Liver (tissue), 3 donors: ENCODE data around the gene CCDC69.

ENCODE experiments used
- CTCF ChIP-seq: fragments of 150-350 bp; IDR thresholded peaks from 2 replicates; pipeline ENCODE4 v1.5.1; 2017; ENCODE audit warnings: improper control_type of control experiment, low read depth, low read length; ENCODE audit not compliant: missing input control
- EGR1 ChIP-seq, 2 donors: IDR thresholded peaks; 2 replicates each; pipeline ENCODE4 v1.6.1; 2016 to 2018; ENCODE audit warnings: antibody characterized with exemption in 2 of 2, low read depth in 2 of 2
- FOXA1 ChIP-seq: IDR thresholded peaks from 2 replicates; pipeline ENCODE4 v1.6.1; 2016; ENCODE audit warnings: antibody characterized with exemption
- GABPA ChIP-seq, 2 donors: IDR thresholded peaks in 1 of 2; conservative IDR thresholded peaks in 1 of 2; 2 replicates each; pipeline ENCODE4 v1.6.1; 2016; ENCODE audit warnings: antibody characterized with exemption in 2 of 2, mild to moderate bottlenecking in 1 of 2, moderate library complexity in 1 of 2
- JUND ChIP-seq, 2 donors: IDR thresholded peaks; 2 replicates each; pipeline ENCODE4 v1.6.1; 2016; ENCODE audit warnings: antibody characterized with exemption in 2 of 2
- NR2F2 ChIP-seq: IDR thresholded peaks from 2 replicates; pipeline ENCODE4 v1.6.1; 2016; ENCODE audit warnings: antibody characterized with exemption
- REST ChIP-seq: IDR thresholded peaks from 2 replicates; pipeline ENCODE4 v1.6.1; 2016; ENCODE audit warnings: antibody characterized with exemption, mild to moderate bottlenecking
- TAF1 ChIP-seq: conservative IDR thresholded peaks from 2 replicates; pipeline ENCODE4 v1.6.1; 2016; ENCODE audit warnings: antibody characterized with exemption, mild to moderate bottlenecking
- YY1 ChIP-seq: IDR thresholded peaks from 2 replicates; pipeline ENCODE4 v1.6.1; 2016; ENCODE audit warnings: antibody characterized with exemption, mild to moderate bottlenecking
- ZBTB33 ChIP-seq: IDR thresholded peaks from 2 replicates; pipeline ENCODE4 v1.6.1; 2016; ENCODE audit warnings: antibody characterized with exemption
- TF ChIP-seq, protein P1 (sequence below): IDR thresholded peaks from 2 replicates; pipeline ENCODE4 v1.6.1; 2016; ENCODE audit warnings: antibody characterized with exemption
- donor health status: healthy.
- donor health status: healthy.

DNA sequence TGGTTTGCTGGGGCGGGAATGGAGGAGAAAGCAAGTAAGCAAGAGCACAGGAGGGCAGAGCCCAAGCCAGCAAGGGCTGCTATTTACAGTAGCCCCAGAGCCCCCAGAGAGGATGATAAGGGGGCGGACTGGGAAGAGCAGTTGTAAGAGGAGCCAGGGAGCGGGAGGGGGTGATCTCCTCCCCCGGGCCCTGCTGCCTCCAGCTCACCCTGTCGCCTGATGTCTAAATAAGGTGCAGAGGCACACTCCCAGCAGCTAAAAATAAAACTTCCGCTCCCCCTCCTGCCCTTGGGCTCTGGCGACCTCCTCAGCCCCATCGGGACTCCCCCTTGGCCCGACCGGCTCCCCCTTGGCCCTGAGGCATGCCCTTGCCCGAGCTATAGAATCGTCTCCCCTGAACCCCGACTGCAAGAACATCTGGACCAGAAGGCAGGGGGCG, 14.4 kb upstream of the CCDC69 start:
- no peak for TF ChIP-seq CTCF
- TF ChIP-seq YY1 = no peak
- no peak for TF ChIP-seq ZBTB33
- TF ChIP-seq, protein P1, sequence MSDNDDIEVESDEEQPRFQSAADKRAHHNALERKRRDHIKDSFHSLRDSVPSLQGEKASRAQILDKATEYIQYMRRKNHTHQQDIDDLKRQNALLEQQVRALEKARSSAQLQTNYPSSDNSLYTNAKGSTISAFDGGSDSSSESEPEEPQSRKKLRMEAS = no peak
- TF ChIP-seq JUND (IDR thresholded peaks at IDR 0.05) = no peak
- no peak for TF ChIP-seq TAF1
- no peak for TF ChIP-seq EGR1 (IDR thresholded peaks at IDR 0.05; ENCODE audit: low read depth in 2 of 2)
- no peak for TF ChIP-seq NR2F2
- no peak for TF ChIP-seq GABPA (IDR thresholded peaks at IDR 0.05 in 1 of 2, conservative IDR thresholded peaks at IDR 0.05 in 1 of 2)
- no peak for TF ChIP-seq FOXA1
- TF ChIP-seq REST = no peak
